ENCODE data around the gene PPEF1.

The PPEF1 gene
- total RNA-seq, result 0.36 to 0.76 (median 0.58) reads per million in 4 donors

- no peak for DNase-seq
These were observed at the start of gene PPEF1 for GRCh38 chrX:18707426-18708049. PPEF1 (plus strand) TSS chrX:18707645; CDS start chrX:18707781, 136 bp downstream.

DNA sequence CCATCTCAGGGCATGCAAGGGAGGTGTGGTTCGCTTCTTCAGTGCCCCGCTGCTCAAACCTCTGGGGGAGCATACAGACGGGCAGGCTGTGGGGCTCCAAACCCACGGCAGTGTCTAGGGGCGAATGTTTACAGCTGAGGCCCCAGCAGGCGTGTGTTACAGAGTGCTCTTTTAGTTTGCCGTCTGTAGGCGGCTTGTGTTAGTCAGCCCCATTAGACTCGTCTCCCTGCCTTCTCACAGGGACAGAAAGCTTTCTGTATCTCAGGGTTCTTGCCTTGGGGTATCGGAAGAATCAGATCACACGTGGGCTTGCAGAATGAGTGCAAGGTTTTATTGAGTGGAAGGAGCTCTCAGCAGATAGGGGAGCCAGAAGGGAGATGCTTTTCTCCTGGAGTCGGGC is 46.2 kb upstream of the PPEF1 start:
- no peak for DNase-seq

DNA sequence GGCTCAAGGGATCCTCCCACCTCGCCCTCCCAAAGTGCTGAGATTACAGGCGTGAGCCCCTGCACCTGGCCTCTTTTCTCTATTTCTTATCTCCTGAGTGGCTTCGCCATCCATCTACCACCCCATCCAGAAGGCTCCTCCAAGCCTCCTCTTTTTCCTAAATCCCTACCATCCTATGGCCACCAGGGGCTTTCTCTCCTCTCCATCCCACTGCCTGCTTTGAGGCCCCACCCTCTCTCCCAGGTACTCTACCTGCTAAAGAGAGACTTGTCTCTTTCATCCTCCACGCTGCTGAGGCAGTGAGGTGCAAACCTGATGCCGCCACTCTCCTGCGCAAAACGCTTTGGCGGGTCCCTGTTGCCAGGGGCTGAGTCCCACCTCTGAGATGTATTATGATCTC is 42.5 kb upstream of the PPEF1 start:
- no peak for DNase-seq

- no peak for DNase-seq
These were observed 40.8 kb upstream of the PPEF1 start for GRCh38 chrX:18666614-18667013.

DNA sequence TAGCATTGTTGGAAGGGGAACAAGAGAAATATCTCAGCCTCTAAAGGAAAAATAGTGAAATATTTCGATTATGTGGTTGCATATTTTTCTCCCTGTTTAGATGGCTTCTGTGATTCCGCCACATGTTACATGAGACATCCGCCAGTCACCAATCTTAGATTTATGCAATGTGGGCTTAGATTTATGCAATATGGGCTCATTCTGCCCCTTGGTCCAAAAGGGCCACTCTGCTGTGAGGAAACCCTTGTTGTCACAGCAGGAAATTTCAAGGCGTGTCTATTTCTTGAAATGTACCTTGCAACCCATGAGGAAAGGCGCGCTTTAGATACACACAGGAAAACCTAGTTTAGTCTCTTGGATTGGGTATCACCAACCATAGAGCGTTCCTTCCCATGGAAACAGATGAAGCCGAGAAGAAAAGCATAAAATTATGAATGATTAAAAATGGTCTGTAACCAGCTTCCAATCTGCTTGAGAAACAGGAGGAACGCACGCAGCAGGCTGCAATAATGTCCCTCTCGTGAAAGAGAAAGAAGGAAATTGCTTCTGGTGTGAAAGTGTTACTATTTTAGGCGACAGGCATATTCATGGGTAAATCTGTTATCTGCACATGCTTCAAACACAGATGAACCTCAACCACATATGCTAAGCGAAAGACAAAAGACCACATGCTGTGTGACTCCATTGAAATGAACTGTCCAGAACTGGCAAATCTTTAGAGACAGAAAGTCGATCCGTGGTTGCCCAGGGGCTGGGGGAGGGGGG is 39.2 kb upstream of the PPEF1 start:
- no peak for DNase-seq

GRCh38 chrX:18672008-18672407 is 35.4 kb upstream of the PPEF1 start, which contains the start of gene RS1:
RS1 (minus strand) TSS chrX:18672108; CDS start chrX:18672068, 40 bp downstream.
- DNase-seq, result no peak

GRCh38 chrX:18674417-18674787 is 33.0 kb upstream of the PPEF1 start:
- DNase-seq, result peak in 1 of 5 donors; percentile 3

DNA sequence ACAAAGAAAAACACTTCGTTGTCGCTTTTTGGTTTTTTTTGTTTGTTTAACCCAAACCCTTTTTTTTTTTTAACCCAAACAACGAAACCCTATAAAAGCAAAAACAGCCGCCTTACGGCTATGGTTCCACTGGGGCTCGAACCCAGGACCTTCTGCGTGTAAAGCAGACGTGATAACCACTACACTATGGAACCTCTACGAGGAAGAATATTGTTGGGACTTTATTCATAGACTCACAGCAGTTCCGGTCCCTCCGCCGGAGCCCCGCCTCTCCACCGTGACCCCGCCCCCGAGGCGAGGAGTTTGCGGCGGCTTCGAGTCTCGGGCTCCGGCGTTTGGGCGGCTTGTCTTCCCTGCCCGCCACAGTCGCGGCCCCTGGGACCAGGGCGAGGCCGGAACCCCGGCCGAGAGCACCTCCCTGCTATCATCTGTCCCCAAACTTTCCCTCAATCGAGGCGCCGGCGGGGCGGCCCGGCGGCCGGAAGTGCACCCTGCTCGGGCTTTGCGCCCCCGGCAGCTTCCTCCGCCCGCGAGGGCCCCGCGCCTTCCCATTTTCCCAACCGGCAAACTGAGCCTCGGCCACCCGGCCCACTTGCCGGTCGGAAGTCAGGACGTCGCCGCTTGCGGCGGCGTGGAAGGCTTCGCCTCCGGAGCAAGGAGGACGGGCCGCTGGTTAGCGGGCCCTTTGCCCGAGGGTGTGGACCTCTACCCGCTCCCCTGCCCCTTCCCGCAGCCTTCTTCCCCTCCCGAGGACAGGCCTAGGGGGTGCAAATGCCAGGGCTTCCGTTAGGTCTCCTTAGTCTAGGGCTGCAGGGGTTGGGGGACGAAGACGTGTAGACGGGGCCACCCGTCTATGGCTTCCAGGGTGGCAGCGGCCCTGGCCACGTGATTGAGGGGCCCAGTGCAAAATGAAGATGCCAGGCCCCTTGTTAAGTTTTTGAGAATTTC is 32.4 kb upstream of the PPEF1 start:
- DNase-seq, result peak; percentile 53 to 76 (median 70)

DNA sequence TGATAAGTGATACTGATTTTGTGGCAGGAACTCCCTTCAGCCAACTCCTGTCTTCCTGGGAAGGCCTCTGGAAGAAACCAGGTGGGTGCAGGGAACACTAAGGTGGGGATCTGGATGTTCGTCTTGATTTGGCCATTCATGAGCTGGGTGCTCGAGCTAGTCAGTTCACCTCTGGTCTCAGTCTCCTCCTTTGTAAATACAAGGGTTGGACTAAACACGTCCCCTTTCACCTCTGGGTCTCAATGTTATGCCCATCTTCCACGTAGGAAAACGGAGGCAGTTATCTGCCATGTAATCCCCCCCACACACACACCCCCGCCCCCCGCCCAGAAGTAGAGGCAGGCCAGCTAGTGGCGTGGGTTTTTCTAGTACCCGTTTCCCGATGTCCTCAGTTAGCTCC is 31.4 kb upstream of the PPEF1 start:
- no peak for DNase-seq

DNA sequence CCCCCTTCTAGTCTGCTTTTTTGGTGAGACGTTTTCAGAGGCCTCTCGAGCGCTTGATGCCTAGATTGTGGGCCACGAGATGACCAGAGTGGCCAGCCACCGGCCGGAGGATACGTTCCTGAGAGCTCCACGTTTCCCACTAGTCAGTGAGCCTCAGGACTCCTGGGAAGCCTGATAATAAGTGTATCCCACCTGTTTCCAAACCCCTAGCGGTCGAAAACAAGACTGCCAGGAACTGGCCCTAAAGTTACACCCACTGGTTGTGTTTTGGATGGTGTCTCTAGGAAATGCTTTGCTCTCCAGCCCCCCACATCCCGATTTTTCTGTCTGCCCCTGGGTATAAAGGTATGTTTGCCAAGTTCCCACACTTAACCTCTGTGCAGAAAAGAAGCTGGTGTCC is 31.0 kb upstream of the PPEF1 start:
- no peak for DNase-seq

GRCh38 chrX:18677161-18677869 is 30.1 kb upstream of the PPEF1 start:
- DNase-seq, result no peak

DNA sequence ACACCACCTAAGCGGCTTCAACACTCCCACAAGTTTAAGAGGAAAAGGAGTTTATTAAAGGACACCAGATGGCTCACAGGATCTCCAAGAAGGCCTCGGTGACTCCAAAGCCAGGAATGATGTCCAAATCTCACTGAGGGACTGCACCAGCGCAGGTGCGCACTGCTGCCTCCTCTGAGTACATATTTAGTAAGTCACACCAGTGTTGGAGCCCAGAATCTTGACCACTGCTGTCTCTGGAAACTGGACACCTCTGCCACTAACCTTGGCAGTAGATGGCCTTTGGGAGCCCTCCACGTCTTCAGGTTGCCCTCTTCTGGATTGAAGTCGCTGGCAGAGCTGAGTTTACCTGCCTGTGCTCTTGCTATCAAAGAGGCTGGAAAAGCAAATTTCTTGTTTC is 25.4 kb upstream of the PPEF1 start:
- no peak for DNase-seq

- DNase-seq, result no peak
These were observed 24.5 kb upstream of the PPEF1 start for GRCh38 chrX:18682979-18683387.

DNA sequence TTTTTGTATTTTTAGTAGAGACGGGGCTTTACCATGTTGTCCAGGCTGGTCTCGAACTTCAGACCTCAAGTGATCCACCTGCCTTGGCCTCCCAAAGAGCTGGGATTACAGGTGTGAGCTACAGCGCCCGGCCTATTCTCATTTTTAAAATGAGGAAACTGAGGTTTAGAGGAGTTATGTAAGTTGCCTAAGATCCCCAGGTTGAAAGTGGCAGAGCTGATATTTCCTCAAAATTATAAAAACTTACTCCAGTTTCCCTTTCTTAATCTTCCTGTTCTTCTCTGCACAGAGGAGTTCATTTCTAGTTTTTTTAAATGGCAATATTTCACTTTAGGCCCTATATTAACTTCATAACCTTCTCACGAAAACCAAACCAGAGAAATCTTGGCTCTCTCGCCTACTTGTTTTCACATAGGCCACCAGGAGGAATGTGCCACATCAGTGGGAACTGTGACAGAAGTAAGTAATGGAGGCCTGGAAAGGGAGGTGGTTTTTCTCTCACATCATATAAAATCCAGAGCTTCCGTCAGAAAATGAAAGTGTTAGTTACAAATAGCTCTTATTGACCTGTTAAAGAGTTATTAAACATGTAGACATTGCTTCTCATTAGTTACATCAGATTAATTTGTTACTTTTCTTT is 19.5 kb upstream of the PPEF1 start:
- no peak for DNase-seq

DNA sequence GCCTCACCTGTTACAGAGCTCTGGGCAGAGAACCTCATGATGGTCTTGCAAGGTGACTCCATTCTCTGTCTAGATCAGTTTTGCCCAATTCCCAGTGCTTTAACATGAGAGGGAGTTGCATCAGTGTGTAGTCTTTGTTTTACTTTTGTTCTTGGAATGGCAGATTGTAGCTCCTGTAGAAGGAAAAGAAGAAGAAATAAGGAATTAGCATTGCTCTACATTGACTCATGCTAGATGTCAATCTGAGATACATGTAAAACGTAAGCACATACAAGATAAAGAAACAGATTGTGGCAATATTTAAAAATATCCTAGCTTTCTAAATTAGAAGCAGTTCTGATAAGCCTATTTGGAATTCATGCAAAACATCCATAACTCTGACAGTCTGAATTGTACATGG is 16.0 kb upstream of the PPEF1 start:
- no peak for DNase-seq

- no peak for DNase-seq
These were observed 14.9 kb upstream of the PPEF1 start for GRCh38 chrX:18692541-18692940.

- no peak for DNase-seq
These were observed 10.8 kb upstream of the PPEF1 start for GRCh38 chrX:18696653-18697052.

- DNase-seq, result no peak
These were observed 8.5 kb upstream of the PPEF1 start for GRCh38 chrX:18698737-18699650.

DNA sequence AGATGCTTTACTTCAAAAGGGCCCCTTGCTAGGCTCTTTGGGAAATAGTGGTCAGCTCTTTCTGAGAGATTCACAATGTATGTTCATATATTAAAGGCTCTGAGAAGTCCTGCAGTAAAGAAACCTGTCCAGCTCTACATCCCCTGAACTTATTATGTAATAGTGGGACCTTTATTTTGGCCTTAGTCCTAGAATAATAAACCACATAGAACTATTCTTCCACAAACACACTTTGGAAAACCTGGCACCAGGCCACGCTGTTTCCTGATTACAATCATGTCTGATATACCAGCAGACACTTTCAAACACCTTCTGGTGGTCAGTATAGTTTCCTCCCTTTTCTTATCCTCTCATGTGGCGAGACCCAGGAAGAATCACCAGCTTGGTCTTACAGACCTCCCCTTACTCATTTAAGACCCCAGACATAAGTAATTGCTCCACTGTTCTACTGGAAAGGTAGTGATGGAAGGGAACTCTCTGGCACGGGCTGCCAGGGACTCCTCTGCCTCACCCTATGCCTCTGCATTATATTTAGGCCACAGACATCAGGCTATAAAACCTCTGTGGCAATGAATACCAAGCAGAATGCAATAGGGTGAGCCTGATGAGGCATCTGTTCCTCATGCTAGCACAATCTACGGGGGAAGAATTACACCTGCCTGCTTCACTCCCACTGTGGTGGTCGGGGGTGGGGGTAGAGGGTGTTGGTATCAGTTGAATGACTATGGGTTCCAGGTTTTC is 5.7 kb upstream of the PPEF1 start:
- DNase-seq, result no peak
